Measurements from ENCODE around the gene ATP9A. TPM values are rescaled to one million over a fixed set of nuclear protein-coding genes. Genes with fewer than 3 reads are reported as not detected.

Gene ATP9A
- total and polyA plus RNA-seq, 2 of the 4 experiments (the other 2 are of a cell fraction): 10.6 to 22.4 TPM

DNA sequence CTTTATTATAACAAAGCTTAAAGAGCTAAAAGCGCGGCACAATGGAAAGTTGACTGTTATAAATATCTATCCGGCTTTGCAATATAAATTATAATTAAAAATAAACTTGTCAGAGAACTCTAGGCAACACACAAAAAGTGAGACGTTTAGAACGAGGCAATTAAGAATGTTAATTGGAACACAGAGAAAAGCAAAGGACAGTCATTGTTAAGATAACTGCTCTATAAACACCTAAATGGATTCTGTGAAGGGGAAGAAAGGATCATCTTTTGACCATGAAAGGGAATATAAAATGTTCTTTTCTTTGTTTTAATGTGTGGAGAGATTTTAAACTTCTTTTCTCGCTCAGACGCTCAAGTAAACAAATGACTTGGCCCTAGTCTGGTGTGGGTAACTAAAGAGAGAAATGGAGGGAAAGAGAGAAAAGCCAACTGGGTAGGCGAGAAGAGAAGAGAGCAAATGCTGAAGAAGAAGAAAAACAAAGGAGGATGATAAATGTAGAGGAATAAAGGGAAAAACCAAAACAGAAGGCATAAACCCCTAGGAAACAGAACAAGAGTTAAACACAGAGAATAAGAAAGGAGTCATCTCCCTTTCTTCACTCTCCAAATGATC is 43.4 kb upstream of the ATP9A start:
- ChIA-PET POLR2A (ENCODE audit: unreplicated experiment) (no interaction called here), CTCF (no interaction called here)
- H4K20me1 ChIP-seq (ENCODE audit: insufficient read depth, low read length): no peaks in the 10 kb centered on the region
- H3K27ac ChIP-seq (ENCODE audit: insufficient read depth, low read length): no peak overlapping the region
- no peak overlapping the region for H2AK9ac ChIP-seq (replicated peaks; ENCODE audit: low read depth, low read length, poor library complexity)
- H2BK15ac ChIP-seq (ENCODE audit: low read depth, low read length): no peak overlapping the region
- 0 out of 2 replicates have a peak, but pooled peaks cover 2% of the 10 kb centered on the region for H3K27me3 ChIP-seq (ENCODE audit: control insufficient read depth, insufficient read depth, low read length)
- DNase-seq (no peak), ATAC-seq (ENCODE audit: low read depth) (no peak)
- no peak overlapping the region for H3K56ac ChIP-seq (ENCODE audit: extremely low read depth, insufficient read depth, low read length)
- BruUV-seq (replicated peaks): no TSS peak
- no peak overlapping the region for H2AK5ac ChIP-seq (ENCODE audit: low read depth, low read length)
- no peak overlapping the region for H3K9ac ChIP-seq (ENCODE audit: low read depth, low read length)
- H4K5ac ChIP-seq (ENCODE audit: low read depth, low read length): no peak overlapping the region
- H2AFZ ChIP-seq (replicated peaks; ENCODE audit: low read length, poor library complexity): no peak overlapping the region
- no peak overlapping the region for H3K4ac ChIP-seq (ENCODE audit: low read depth, low read length)
- H2BK20ac ChIP-seq (ENCODE audit: low read depth, low read length): no peak overlapping the region
- no peak for TF ChIP-seq POLR2A (IDR thresholded peaks at IDR 0.05; ENCODE audit: low read depth, low read length)
- no peak for TF ChIP-seq RFX5 (IDR thresholded peaks at IDR 0.05; ENCODE audit: low read depth, low read length)
- no peak for TF ChIP-seq MXI1 (IDR thresholded peaks at IDR 0.05; ENCODE audit: borderline replicate concordance, low read depth, low read length)
- TF ChIP-seq MAZ (IDR thresholded peaks at IDR 0.05; ENCODE audit: borderline replicate concordance, low read depth, low read length): no peak
- no peak for TF ChIP-seq BHLHE40 (IDR thresholded peaks at IDR 0.05; ENCODE audit: low read depth, low read length)
- no peak for TF ChIP-seq CEBPB (IDR thresholded peaks at IDR 0.05; ENCODE audit: low read depth, low read length)
- TF ChIP-seq CTCF (conservative IDR thresholded peaks at IDR 0.05; ENCODE audit: low read depth, low read length): no peak
- TF ChIP-seq RAD21 (IDR thresholded peaks at IDR 0.05; ENCODE audit: low read length): no peak
- no peak for TF ChIP-seq FOS (IDR thresholded peaks at IDR 0.05; ENCODE audit: low read depth, low read length)
- peak overlapping the region; percentile 9; the same call in 1 of the 2 replicates for H3K4me2 ChIP-seq (ENCODE audit: low read depth, low read length)
- H2BK120ac ChIP-seq (ENCODE audit: low read depth, low read length): no peak overlapping the region
- in situ Hi-C loops (cut with MboI; ENCODE audit: low sequenced_read_pairs): no loop called here
- H4K8ac ChIP-seq (ENCODE audit: low read depth in 2 of 2, low read length in 2 of 2): no peak overlapping the region
- peak overlapping the region; percentile 25; the same call in 1 of the 2 replicates for H3K18ac ChIP-seq (ENCODE audit: low read depth, low read length)
- no peak overlapping the region for H3K4me3 ChIP-seq (ENCODE audit: insufficient read depth, low read depth, low read length)
- no peak overlapping the region for H3K23ac ChIP-seq (ENCODE audit: low read depth, low read length)
- no peaks in the 10 kb centered on the region for H3K79me1 ChIP-seq (ENCODE audit: low read depth in 1 of 2, low read length in 2 of 2)
- whole genome bisulfite sequencing, 2 experiments (ENCODE audit: extremely low coverage in 2 of 2, insufficient read length in 1 of 2): 25% methylated on average over 2 of the region's 8 CpGs; no CpG with 5 or more reads in 1 of the 2 experiments
- intact Hi-C loops (cut with micrococcal nuclease): no loop called here
- H3K36me3 ChIP-seq (ENCODE audit: control insufficient read depth, insufficient read depth, low read length): no peaks in the 10 kb centered on the region
- no peaks in the 10 kb centered on the region for H3K9me1 ChIP-seq (ENCODE audit: insufficient read depth, low read length)
- no peak overlapping the region for H2BK5ac ChIP-seq (ENCODE audit: low read depth, low read length, poor library complexity, severe bottlenecking)
- 0 out of 2 replicates have a peak, but pooled peaks cover 2% of the 10 kb centered on the region for H3K4me1 ChIP-seq (ENCODE audit: control insufficient read depth, insufficient read depth, low read length)
- dilution Hi-C loops (cut with HindIII; ENCODE audit: low sequenced_read_pairs, unreplicated experiment): no loop called here
- H3K9me3 ChIP-seq (ENCODE audit: control insufficient read depth, insufficient read depth, low read length): no peaks in the 10 kb centered on the region
- no peak overlapping the region for H4K91ac ChIP-seq (ENCODE audit: insufficient read depth, low read depth, low read length)
- no peak overlapping the region for H3K14ac ChIP-seq (replicated peaks; ENCODE audit: low read depth, low read length)
